GM18861 (cell line): ENCODE results near the gene KHNYN.
A peak's percentile ranks its signal among the peaks of the same experiment; 100 is the strongest.

Experiments
- ATAC-seq: cut with Tn5 transposase; IDR thresholded peaks from one replicate; pipeline ENCODE4 v1.9.1; 2021; ENCODE audit not compliant: unreplicated experiment

KHNYN gene

GRCh38 chr14:24422261-24422660 lies 7.5 kb upstream of the KHNYN start:
- ATAC-seq = no peak

- no peak for ATAC-seq
Observed at GRCh38 chr14:24422694-24423601, 6.8 kb upstream of the KHNYN start.

GRCh38 chr14:24425704-24426103 lies 4.0 kb upstream of the KHNYN start:
- ATAC-seq = no peak

GRCh38 chr14:24426150-24426911 lies 3.4 kb upstream of the KHNYN start:
- no peak for ATAC-seq

GRCh38 chr14:24426912-24427536 lies 2.7 kb upstream of the KHNYN start:
- ATAC-seq = no peak

GRCh38 chr14:24427537-24428508 lies 1.9 kb upstream of the KHNYN start:
- no peak for ATAC-seq

- ATAC-seq = no peak
Observed at GRCh38 chr14:24428628-24429394, 943 bp upstream of the KHNYN start.

GRCh38 chr14:24430143-24430681 lies 458 bp downstream of the KHNYN start:
- ATAC-seq = peak; percentile 40

GRCh38 chr14:24430682-24431568 lies 1.2 kb downstream of the KHNYN start:
- ATAC-seq = peak; percentile 33

- peak; percentile 47 for ATAC-seq
Observed at GRCh38 chr14:24431569-24432258, 2.0 kb downstream of the KHNYN start.

- no peak for ATAC-seq
Observed at GRCh38 chr14:24432259-24433131, 2.7 kb downstream of the KHNYN start.

- ATAC-seq = no peak
Observed at GRCh38 chr14:24434036-24434435, 4.3 kb downstream of the KHNYN start.

GRCh38 chr14:24434676-24435075 lies 4.9 kb downstream of the KHNYN start:
- ATAC-seq = no peak

GRCh38 chr14:24435192-24435810 lies 5.5 kb downstream of the KHNYN start:
- ATAC-seq = no peak

- ATAC-seq = no peak
Observed at GRCh38 chr14:24435998-24436354, 6.2 kb downstream of the KHNYN start.

GRCh38 chr14:24436355-24437019 lies 6.7 kb downstream of the KHNYN start:
- ATAC-seq = no peak
